ENCODE data around the gene DCAF8. TPM values are rescaled to one million over a fixed set of nuclear protein-coding genes. Genes with fewer than 3 reads are reported as not detected.

Gene DCAF8
- polyA plus RNA-seq, 4 donors = 160 to 276 (median 224) TPM

DNA sequence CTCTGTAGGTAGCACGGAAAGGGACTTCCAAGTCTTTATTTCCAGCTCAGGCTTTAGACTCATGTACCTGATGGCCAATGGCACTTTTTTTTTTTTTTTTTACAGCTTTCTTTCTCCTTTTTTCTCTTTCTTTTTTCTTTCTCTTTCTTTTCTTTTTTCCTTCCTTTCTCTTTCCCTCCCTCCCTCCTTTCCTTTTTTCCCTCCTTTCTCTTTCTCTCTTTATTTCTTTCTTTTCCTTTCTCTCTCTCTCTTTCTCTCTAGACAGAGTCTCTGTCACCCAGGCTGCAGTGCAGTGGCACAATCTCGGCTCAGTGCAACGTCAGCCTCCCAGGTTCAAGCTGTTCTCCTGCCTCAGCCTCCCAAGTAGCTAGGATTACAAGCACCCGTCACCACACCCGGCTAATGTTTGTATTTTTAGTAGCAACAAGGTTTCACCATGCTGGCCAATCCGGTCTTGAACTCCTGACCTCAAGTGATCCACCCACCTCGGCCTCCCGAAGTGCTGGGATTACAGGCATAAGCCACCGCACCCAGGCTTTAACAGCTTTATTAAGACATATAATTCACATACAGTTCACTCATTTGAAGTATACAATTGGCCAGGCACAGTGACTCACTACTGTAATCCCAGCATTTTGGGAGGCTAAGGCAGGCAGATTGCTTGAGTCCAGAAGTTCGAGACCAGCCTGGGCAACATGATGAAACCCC is 5.1 kb upstream of the DCAF8 start:
- no peak for DNase-seq (ENCODE audit: low read depth in 4 of 4, low spot score in 2 of 4)

DNA sequence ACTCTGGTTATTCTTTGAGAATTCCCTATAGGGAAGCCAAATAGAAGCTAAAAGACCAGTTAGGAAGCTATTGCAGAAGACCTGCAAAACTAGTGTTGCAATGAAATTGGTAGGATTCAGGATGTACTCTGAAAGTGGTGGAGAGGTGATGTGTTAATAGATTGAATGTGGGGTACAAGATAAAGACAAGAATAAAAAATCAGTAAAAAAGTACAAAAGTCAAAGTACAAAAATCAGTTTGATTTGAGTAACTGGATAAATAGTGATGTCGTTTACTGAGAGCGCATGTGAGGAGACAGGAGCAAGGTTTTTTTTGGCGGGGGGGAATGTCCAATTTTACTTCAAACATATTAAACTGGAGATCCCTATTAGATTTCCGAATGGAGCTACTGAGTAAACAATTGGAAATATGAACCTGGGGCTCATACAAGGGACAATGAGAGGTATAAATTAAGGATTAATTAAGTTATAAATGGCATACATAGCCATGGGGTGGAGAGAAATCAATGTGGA is 2.5 kb upstream of the DCAF8 start:
- DNase-seq (ENCODE audit: low read depth in 4 of 4, low spot score in 2 of 4) = no peak

- DNase-seq (ENCODE audit: low read depth in 4 of 4, low spot score in 2 of 4) = peak; percentile 46 to 74 (median 60)
Observed at GRCh38 chr1:160261556-160261892, 825 bp downstream of the DCAF8 start.

DNA sequence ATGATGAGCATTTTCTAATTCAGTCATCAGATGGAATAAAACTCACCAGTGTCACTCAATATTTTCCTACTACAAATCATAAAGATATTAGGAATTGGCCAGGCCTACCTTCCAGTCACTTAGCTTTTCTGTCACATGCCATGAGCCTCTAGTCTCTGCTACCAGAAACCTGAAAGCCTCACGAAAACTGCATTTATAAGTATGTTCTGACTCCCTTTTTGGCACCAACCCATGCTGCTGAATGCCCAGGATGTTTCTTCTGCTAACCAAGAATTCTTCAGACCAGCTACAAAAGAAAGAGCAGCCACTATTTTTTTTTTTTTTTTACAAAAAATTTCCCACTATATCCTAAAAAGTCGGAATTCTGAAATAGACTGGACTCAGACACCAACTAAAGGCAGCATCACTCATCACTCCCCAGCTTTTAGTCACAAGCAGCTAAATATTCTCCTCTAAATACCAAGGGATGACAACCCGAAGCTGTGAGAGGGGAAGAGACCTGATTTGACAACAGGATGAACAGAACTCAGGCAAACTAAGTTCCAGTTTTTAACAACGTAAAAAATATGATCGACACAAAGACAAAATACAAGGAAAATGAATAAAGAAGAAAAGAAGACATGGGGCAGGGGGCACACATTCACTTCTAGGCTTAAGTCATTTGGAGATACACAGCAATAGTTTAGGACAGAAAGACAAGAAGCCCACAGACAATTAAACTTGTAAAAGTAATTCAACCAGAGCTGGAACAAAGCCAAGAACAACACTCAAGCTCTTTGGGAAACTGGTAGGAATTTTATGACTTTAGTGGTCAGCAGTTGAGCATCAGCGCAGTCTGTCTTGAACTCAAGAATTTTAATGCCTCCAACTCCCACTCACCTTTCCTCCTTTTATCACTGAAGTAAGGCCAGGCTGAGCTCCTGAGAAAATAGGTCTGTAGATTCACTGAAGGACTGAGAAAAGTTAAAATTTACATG is 1.7 kb downstream of the DCAF8 start:
- peak; percentile 85 to 93 (median 88) for DNase-seq (ENCODE audit: low read depth in 4 of 4, low spot score in 2 of 4)

DNA sequence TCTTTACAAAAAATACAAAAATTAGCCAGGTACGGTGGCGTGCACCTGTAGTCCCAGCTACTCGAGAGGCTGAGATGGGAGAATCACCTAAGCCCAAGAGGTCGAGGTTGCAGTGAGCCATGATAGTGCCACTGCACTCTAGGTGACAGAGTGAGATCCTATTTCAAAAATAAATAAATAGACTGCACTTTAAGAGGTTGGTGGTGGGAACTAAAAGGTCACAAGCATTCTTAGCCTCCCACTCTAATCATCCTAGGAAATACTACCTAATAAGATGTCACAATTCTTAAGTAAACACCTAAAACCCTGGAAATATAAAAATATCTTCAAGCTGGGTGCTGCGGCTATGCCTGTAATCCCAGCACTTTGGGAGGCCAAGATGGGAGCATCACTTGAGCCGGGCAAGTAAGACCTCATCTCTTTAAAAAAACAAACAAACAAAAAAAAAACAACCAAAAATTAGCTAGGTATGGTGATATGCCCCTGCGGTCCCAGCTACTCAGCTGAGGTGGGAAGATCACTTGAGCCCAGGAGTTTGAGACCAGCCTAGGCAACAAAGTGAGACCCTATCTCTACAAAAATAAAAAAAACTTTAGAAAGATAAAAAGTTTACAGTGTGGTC is 4.1 kb downstream of the DCAF8 start:
- DNase-seq (ENCODE audit: low read depth in 4 of 4, low spot score in 2 of 4) = no peak

DNA sequence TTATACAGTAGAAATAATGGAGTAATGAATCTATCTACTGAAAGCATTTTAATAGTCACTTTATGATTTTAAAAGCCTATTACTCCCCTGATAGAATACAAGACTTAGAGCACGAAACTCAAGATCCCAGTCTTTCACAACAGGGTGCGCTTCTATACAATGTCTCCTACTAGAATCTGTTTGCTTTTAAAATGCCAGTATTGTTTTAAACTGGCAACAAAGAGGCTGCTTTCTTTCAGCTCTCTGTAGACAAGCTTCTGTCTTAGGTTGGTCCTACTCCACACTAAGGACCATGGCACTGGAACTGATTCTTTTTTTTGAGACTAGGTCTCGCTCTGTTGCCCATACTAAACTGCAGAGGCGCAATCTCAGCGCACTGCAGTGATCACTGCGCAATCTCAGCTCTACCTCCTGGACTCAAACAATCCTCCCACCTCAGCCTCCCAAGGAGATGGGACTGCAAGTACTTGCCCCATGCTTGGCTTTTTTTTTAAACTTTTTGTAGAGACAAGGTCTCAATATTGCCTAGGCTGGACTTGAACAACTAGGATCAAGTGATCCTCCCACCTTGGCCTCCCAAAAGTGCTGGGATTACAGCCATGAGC is 4.8 kb downstream of the DCAF8 start:
- DNase-seq (ENCODE audit: low read depth in 4 of 4, low spot score in 2 of 4) = no peak

DNA sequence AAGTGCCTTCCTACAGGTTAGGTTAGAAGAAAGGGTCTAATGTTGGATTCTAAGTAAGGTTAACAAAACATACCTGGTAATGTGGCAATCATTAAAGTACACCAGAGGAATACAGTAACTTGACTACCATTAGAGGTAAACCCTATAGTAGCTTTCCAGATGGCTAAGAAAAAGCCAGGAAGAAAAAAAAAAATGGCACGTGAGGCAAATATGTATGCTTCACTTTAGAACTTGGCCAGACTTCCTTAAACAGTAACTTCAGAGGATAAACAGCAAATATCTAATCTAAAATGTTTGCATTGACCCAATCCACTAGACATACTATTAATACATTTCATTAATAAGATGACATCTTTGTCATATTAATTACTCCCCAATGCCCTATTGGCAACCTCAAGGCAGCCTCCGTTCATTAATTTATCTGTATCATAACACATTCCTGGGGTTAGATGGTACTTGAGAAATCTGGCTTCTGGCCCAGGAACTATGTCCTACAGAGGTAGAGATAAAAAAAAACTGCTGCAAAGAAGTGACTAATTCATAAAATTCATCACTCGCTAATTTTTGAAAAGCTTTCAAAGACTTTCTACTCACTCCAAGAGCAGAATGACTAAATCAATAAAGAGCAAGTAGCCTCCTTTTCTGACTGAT is 5.8 kb downstream of the DCAF8 start:
- no peak for DNase-seq (ENCODE audit: low read depth in 4 of 4, low spot score in 2 of 4)

DNA sequence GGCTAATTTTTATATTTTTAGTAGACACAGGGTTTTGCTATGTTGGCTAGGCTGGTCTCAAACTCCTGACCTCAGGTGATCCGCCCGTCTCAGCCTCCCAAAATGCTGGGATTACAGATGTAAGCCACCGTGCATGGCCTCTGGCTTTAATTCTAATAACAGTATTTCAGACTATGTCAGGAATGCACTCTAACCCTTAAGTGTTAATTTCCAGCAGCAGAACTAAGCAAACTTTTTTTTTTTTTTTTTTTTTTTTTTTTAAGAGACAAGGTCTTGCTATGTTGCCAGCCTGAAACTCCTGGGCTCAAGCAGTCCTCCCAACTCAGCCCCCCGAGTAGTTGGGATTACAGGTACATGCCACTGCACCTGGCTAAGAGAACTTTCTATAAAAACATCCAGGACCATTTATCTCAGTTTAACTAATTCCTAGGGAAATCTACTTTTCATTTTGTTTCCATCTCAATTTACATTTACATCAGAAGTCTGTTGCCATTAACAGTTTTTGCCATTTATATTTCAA is 6.5 kb downstream of the DCAF8 start:
- DNase-seq (ENCODE audit: low read depth in 4 of 4, low spot score in 2 of 4) = no peak

- DNase-seq (ENCODE audit: low read depth in 4 of 4, low spot score in 2 of 4) = peak in 2 of 4 donors; percentile 40 to 69
Observed at GRCh38 chr1:160251687-160252526, 10.4 kb downstream of the DCAF8 start.

DNA sequence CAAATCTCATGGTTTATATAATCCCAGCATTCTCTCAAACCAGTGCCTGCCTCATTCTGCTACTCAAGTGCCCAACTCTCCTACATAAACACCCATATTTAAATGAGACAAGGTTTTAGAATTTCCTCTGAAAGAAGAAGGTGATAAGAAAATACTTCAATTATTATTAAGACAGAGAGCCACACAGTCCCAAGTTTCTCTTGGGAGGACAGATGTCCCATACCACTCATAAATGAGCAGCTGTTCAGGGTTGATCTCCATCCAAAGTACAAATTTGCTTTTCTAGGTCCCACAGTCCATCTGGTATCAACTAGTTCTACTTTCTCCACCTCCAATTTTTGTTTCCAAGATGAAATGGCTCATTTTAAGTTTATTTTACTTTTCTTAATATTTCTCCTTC is 11.3 kb downstream of the DCAF8 start:
- DNase-seq (ENCODE audit: low read depth in 4 of 4, low spot score in 2 of 4) = no peak

GRCh38 chr1:160247053-160247452 is 15.3 kb downstream of the DCAF8 start:
- no peak for DNase-seq (ENCODE audit: low read depth in 4 of 4, low spot score in 2 of 4)

DNA sequence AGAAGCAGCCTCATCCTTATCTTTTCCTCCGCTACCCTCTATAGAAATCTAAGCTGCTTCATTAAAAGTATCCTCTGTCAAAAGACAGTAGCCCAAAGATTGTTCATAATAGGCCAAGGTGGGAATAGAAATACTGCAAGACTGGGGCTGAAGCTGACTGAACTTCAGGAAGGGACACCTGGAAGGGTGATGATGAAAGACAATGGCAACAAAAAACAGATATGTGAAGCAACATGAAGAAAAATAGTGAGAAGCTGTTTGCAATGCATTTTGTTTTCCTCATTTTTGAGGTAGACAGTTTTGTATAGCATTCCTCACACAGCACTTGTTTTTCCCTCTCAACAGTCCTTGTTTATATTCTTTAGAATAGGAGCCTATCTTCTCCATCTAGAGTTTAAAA is 16.9 kb downstream of the DCAF8 start:
- no peak for DNase-seq (ENCODE audit: low read depth in 4 of 4, low spot score in 2 of 4)

- no peak for DNase-seq (ENCODE audit: low read depth in 4 of 4, low spot score in 2 of 4)
Observed at GRCh38 chr1:160244209-160244608, 18.1 kb downstream of the DCAF8 start.

GRCh38 chr1:160243767-160244166 is 18.6 kb downstream of the DCAF8 start:
- no peak for DNase-seq (ENCODE audit: low read depth in 4 of 4, low spot score in 2 of 4)

DNA sequence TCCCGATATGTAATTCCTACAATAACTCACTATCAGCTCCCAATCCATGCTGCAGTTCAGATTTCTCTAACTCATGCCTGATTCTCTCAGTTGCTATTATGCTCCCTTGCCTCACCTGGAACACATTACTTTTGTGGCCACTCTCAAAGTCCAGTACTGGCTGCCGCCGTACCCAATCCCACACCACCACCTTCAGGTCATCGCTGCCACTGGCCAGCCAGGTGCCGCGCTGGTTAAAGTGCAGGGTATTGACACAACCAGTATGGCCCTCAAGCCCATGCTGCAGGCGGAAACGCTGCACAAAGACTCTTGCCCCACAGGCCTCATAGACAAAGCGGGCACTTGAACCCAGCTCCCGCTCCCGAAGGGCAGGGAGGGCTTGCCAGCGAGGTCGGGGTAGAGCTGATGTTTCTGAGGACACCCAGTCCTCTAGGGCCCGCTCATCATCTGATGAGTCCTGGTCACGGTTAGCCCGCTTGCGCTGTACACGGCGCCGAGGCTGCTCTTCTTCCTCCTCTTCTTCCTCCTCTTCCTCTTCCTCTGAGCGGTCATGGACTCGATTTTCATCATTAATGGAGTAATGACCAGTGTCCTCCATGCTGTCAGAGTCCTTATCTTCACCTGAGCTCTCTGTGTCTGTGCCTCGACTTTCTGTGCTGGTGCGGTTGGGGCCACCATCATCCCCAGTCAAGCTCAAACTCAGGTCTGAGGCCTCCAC is 22.6 kb downstream of the DCAF8 start:
- no peak for DNase-seq (ENCODE audit: low read depth in 4 of 4, low spot score in 2 of 4)

DNA sequence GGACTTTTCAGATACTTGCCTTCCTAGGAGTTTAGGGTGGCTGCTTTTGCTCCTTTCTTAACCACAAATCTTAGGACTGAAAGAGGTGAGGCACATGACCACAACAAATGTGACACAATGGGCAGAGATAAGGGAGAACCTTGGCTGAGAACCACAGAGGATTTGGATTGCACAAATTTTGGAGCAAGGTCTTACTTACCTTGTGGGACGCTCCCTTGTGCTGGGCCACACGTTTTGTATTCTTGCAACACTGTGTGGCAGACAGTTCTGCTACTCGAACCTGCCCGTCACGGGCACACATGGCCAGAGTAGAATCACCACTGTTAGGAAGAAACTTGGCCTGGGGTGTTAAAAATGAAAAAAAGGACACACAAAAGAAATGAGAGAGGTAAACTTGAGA is 23.9 kb downstream of the DCAF8 start:
- no peak for DNase-seq (ENCODE audit: low read depth in 4 of 4, low spot score in 2 of 4)

- DNase-seq (ENCODE audit: low read depth in 4 of 4, low spot score in 2 of 4) = no peak
Observed at GRCh38 chr1:160237558-160237957, 24.8 kb downstream of the DCAF8 start.

DNA sequence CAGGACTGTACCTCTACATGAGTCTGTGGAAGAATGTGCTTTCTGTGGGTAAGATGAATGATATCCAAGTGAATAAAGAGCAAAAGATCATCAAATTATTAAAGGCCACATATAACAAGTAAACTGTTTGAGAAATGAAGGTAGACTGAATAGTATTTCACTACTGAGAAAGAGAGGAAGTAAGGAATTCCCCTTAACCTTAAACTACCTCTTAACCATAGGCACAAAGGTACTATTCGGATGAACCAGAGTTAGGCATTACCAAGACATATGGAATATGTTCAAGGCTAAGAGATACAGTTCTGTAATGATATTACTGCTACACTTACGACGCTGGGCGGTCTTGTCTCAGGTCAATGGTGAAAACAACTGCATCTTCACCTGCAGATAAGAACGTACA is 25.5 kb downstream of the DCAF8 start:
- DNase-seq (ENCODE audit: low read depth in 4 of 4, low spot score in 2 of 4) = no peak

DNA sequence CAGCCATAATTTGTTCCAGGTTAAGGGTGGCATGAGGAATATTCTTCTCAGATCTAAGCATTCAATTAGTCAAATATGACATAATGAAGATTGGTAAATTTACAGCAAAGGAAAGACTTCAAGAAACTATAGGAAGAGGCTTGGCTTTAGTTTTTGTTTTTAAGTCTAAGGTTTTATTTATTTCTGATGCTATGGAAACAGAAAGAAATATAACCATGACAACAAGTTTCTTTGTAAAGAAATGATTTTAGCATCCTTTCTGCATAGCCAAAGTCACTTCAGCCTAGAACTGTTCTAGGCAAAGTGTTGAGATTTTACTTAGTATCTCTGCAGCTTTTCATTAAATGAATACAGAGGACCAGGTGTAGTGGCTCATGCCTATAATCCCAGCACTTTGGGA is 29.4 kb downstream of the DCAF8 start:
- no peak for DNase-seq (ENCODE audit: low read depth in 4 of 4, low spot score in 2 of 4)
